ENCODE results near the gene EEFSEC.
A peak's percentile ranks its signal among the peaks of the same experiment; 100 is the strongest.

DNA sequence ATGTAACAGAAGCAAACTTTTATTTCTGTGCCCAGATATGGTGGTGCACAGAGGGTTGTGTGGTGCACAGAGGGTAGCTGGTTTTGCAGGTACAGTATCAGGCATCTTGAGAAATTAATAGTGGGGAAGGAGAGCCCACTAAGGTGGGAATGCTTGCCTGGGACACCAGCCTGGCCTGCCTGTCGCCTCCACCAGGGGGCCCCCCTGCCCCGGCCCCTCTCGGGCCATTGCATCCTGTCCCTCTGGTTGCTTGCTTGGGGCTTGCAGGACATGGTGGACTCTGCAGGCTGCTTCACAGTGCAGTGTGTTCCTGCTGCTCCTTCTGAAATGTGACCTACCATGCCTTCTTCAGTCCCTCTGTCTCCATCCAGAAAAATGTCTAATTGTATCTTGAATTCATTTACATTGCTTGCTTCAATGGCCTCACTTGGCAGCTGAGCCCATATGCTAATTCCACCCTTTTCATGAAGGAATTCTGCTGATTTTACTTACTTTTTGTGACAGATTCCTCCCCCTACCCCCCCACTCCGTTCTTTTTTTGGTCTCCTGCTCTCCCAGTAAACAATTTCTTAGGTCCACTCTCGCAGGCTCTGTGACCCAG, 73.6 kb downstream of the EEFSEC start:
- TF ChIP-seq, protein P1, sequence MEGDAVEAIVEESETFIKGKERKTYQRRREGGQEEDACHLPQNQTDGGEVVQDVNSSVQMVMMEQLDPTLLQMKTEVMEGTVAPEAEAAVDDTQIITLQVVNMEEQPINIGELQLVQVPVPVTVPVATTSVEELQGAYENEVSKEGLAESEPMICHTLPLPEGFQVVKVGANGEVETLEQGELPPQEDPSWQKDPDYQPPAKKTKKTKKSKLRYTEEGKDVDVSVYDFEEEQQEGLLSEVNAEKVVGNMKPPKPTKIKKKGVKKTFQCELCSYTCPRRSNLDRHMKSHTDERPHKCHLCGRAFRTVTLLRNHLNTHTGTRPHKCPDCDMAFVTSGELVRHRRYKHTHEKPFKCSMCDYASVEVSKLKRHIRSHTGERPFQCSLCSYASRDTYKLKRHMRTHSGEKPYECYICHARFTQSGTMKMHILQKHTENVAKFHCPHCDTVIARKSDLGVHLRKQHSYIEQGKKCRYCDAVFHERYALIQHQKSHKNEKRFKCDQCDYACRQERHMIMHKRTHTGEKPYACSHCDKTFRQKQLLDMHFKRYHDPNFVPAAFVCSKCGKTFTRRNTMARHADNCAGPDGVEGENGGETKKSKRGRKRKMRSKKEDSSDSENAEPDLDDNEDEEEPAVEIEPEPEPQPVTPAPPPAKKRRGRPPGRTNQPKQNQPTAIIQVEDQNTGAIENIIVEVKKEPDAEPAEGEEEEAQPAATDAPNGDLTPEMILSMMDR (IDR thresholded peaks at IDR 0.05; ENCODE audit: low read length): peak; percentile 58
- no peak for TF ChIP-seq EZH2phosphoT487 (IDR thresholded peaks at IDR 0.05; ENCODE audit: low read length)
- no peak for TF ChIP-seq EZH2 (optimal IDR thresholded peaks at IDR 0.05; ENCODE audit: low read depth, low read length)

Measured in MM.1S (cell line).